H1 (cell line): ENCODE results near the gene ARHGEF12. TPM values are rescaled to one million over a fixed set of nuclear protein-coding genes. Genes with fewer than 3 reads are reported as not detected.

Experiments
- polyA plus RNA-seq, 7 experiments: library from polyadenylated mRNA; depleted of rRNA in 3 of 7; stranded (reverse) in 5 of 7; unstranded in 2 of 7; fragments of >200 nt in 5 of 7; fragments of 200-250 nt in 2 of 7; gene quantifications; 1 replicate in 5 of 7; 2 replicates in 1 of 7; 4 replicates in 1 of 7; pipeline versions ENCODE4 v1.2.1 to v1.2.3, GENCODE V29; 2011 to 2013; ENCODE audit warnings: missing spikeins in 2 of 7, mixed read lengths in 2 of 7
- total RNA-seq: library from RNA; stranded (reverse); fragmentation: NEBNext Ultra II Directional; extraction: Animal tissue kit (Norgen Biotek cat#: 25700); gene quantifications from 2 replicates; pipeline ENCODE4 v1.2.1, GENCODE V29; 2021
- TF ChIP-seq, protein P1 (sequence below), 3 experiments: IDR thresholded peaks; 1 replicate in 2 of 3; 2 replicates in 1 of 3; pipeline versions ENCODE4 v1.5.1 to v1.6.1; 2011; ENCODE audit warnings: low read length in 3 of 3, mild to moderate bottlenecking in 3 of 3, inconsistent platforms in 2 of 3, low read depth in 1 of 3, moderate library complexity in 1 of 3; ENCODE audit not compliant: insufficient read depth in 1 of 3; ENCODE audit errors: control extremely low read depth in 1 of 3

Gene ARHGEF12
- total and polyA plus RNA-seq, 2 of the 8 experiments (the other 6 are each of a cell fraction or from before 2014, with no cell fraction given): 5.1 to 33.7 TPM

DNA sequence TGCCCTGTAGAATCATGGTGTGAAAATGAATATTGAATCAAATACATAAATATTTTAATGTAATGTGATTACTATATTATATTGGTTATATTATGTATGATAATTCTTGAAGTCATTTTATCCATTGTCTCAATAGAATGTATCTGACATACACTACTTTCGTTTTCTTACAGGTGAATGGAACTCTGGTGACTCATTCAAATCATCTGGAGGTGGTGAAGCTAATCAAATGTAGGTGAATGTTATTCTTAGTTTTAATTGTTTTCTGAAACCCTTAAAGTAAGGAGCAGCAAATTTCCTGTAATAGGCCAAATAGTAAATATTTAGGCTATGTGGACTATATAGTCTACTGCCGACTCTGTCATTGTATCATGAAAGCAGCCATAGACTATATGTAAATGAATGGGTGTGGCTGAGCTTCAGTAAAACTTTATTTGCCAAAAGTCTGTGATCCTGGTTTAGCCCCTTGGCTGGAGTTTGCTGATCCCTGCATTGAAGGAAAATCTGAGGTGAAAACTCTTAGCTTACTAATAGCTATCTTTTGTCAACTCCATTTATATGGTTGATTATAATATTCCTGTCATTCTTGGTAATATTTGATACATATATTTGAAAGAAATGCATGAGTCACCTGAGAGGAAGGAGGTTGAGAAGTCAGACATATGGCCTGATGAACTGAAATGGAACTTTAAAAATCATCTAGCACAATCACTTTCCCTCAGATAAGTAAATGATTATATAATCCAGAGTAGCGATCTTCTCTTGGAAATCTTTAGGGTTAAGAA is 88.2 kb downstream of the ARHGEF12 start (continued):
- TF ChIP-seq, protein P1, sequence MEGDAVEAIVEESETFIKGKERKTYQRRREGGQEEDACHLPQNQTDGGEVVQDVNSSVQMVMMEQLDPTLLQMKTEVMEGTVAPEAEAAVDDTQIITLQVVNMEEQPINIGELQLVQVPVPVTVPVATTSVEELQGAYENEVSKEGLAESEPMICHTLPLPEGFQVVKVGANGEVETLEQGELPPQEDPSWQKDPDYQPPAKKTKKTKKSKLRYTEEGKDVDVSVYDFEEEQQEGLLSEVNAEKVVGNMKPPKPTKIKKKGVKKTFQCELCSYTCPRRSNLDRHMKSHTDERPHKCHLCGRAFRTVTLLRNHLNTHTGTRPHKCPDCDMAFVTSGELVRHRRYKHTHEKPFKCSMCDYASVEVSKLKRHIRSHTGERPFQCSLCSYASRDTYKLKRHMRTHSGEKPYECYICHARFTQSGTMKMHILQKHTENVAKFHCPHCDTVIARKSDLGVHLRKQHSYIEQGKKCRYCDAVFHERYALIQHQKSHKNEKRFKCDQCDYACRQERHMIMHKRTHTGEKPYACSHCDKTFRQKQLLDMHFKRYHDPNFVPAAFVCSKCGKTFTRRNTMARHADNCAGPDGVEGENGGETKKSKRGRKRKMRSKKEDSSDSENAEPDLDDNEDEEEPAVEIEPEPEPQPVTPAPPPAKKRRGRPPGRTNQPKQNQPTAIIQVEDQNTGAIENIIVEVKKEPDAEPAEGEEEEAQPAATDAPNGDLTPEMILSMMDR (IDR thresholded peaks at IDR 0.05; ENCODE audit: control extremely low read depth in 1 of 3, insufficient read depth in 1 of 3, low read depth in 1 of 3, low read length in 3 of 3): no peak
